Measurements from ENCODE around the gene PRKAR1B.

Gene PRKAR1B

DNA sequence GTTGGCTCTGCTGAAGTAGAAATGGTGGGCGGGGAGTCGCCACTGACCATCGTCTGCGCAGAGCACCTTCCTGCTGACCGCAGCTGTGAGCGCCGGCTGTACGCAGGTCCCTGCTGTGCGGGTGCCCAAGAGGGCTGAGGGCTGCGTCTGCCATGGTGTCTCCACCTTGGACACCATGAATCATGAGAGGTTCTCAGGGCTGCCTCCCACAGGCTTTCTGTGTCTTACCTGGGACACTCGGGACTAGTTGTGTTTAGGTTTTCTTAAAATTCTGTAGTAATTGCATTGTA, 44.9 kb upstream of the PRKAR1B start:
- H3K4me3 ChIP-seq (replicated peaks in 1 of 2; ENCODE audit: low read depth in 2 of 2, low read length in 2 of 2), result no peak overlapping the region

DNA sequence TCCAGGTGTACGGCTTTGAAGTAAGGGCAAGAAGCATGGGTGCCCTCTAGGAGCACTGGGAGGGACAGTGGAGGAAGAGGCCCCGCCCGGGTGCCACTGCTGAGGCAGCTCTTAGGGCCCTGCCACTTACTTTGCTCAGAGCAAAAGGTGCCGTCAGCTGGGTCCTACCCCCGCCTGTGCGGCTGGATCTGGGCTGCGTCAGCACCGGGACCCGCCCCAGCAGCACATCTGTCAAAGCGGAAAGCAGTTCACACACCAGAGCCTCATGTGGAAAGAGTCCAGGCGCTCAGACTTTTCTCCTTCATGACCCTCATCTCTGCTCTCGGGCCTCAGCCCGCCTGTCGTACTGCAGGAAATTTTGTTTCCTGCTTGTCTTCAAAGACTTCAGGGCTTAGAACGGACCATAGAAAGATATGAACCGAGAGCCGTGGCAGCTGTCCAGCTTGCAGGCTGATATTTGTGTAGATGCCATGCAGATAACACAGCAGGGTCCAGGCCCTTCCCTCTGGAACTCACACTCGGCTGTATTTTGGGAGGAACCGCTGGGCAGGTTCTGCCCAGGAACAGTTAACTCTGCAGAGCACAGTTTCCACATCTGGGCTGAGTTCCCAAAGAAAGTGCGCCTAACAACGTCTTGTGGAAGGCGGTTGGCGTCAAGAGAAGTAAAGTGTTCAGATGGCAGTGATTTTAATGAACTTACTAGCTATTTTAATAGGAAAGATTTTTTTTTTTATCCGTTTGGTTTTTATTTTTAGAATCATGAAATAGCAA, 44.3 kb upstream of the PRKAR1B start:
- TF ChIP-seq, protein P1, sequence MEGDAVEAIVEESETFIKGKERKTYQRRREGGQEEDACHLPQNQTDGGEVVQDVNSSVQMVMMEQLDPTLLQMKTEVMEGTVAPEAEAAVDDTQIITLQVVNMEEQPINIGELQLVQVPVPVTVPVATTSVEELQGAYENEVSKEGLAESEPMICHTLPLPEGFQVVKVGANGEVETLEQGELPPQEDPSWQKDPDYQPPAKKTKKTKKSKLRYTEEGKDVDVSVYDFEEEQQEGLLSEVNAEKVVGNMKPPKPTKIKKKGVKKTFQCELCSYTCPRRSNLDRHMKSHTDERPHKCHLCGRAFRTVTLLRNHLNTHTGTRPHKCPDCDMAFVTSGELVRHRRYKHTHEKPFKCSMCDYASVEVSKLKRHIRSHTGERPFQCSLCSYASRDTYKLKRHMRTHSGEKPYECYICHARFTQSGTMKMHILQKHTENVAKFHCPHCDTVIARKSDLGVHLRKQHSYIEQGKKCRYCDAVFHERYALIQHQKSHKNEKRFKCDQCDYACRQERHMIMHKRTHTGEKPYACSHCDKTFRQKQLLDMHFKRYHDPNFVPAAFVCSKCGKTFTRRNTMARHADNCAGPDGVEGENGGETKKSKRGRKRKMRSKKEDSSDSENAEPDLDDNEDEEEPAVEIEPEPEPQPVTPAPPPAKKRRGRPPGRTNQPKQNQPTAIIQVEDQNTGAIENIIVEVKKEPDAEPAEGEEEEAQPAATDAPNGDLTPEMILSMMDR (IDR thresholded peaks at IDR 0.05; ENCODE audit: low read depth, low read length), result no peak
- DNase-seq (ENCODE audit: low read depth in 2 of 2), result peak in 1 of 2 donors; percentile 67
- no peak overlapping the region for H3K4me3 ChIP-seq (replicated peaks in 1 of 2; ENCODE audit: low read depth in 2 of 2, low read length in 2 of 2)

More for the DNA sequence above, 44.9 kb upstream of the PRKAR1B start:
- TF ChIP-seq, protein P1 (IDR thresholded peaks at IDR 0.05; ENCODE audit: low read depth, low read length), result no peak
- DNase-seq (ENCODE audit: low read depth in 2 of 2), result no peak

DNA sequence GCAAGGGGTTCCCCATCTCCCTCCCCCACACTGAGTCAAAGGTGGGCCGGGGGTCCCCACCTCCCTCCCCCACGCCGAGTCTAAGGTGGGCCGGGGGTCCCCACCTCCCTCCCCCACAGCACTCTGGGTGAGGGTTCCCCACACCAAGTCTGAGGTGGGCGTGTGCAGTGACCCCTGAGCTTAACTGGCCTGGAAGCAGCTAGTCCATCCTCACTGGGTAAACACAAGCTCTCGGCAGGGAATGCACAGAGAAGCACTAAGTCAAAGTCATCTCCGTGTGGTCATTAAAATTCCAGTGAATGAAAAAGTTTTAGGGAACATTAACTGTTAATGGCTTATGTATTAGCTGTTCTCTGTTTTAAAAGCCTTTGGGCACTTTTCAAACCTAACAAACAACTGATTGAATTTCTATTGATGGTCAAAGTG, 43.7 kb upstream of the PRKAR1B start:
- TF ChIP-seq, protein P1 (IDR thresholded peaks at IDR 0.05; ENCODE audit: low read depth, low read length), result no peak
- no peak overlapping the region for H3K4me3 ChIP-seq (replicated peaks in 1 of 2; ENCODE audit: low read depth in 2 of 2, low read length in 2 of 2)
- DNase-seq (ENCODE audit: low read depth in 2 of 2), result no peak

DNA sequence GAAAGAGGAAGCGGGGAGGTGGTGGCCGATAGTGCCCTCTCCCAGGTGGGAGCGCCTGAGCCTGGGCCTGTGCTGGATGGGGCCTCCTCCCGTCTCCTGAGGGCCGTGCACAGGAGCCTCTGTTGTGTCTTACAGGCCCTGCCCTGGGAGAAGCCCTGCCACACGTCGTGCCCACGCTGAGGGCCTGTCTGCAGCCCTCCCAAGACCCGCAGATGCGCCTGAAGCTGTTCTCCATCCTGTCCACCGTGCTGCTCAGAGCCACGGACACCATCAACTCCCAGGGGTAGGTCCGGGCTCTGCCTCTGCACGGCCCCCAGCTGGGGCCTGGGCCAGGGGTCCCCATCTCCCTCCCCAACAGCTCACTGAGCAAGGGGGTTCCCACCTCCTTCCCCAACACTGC, 43.3 kb upstream of the PRKAR1B start:
- no peak for DNase-seq (ENCODE audit: low read depth in 2 of 2)
- TF ChIP-seq, protein P1 (IDR thresholded peaks at IDR 0.05; ENCODE audit: low read depth, low read length), result no peak
- no peak overlapping the region for H3K4me3 ChIP-seq (replicated peaks in 1 of 2; ENCODE audit: low read depth in 2 of 2, low read length in 2 of 2)

DNA sequence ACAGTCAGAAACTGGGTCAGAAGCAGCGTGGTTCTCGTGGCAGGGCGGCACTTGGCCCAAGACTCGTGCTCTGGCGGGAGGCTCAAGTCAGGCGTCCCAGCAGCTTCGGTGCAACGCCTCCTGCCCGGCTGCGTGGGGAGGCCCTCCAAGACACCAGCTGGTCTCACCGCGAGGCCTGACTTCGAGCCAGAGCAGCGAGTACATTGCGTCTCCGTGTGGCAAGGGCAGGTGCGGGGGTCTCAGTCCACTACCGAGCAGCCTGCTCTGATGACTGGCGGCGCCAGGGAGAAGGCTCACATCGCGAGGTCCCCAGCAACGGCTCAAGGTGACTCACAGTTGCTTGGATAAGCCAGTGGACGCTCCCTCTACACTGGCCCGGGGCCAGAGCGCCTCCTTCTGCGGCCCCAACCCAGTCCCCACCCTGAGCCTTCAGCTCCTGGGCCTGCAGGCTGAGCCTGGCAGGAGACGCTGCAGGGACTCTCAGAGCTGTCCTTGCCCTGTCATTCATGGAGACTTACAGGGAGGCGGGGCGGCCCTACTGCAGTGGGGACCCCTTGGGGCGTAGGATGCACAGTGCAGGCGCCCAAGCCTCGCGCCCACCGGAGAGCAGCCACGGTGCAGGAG, 41.9 kb upstream of the PRKAR1B start:
- TF ChIP-seq, protein P1 (IDR thresholded peaks at IDR 0.05; ENCODE audit: low read depth, low read length), result no peak
- H3K4me3 ChIP-seq (replicated peaks in 1 of 2; ENCODE audit: low read depth in 2 of 2, low read length in 2 of 2), result no peak overlapping the region
- DNase-seq (ENCODE audit: low read depth in 2 of 2), result peak in 1 of 2 donors; percentile 32

DNA sequence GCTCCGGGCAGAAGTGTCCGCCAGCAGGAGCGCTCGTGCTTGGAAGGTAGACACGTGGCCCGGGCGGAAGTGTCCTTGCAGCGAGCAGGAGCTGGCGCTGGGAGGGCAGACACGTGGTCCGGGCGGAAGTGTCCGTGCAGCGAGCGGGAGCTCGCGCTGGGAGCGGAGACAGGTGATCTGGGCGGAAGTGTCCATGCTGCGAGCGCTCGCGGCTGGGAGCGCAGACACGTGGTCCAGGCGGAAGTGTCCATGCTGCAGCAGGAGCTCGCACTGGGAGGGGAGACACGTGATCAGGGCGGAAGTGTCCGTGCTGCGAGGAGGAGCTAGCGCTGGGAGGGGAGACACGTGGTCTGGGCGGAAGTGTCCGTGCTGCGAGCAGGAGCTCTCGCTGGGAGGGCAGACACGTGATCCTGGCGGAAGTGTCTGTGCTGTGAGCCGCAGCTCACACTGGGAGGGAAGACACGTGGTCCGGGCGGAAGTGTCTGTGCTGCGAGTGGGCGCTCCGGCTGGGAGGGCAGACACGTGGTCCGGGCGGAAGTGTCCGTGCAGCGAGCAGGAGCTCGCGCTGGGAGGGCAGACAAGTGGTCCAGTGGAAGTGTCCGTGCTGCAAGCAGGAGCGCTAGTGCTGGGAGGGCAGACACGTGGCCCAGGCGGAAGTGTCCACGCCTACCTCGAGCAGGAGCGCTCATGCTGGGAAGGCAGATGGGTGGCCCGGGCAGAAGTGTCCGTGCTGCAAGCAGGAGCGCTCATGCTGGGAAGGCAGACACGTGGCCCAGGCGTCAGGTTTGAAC, 41.1 kb upstream of the PRKAR1B start:
- no peak for DNase-seq (ENCODE audit: low read depth in 2 of 2)
- TF ChIP-seq, protein P1 (IDR thresholded peaks at IDR 0.05; ENCODE audit: low read depth, low read length), result no peak
- no peak overlapping the region for H3K4me3 ChIP-seq (replicated peaks in 1 of 2; ENCODE audit: low read depth in 2 of 2, low read length in 2 of 2)
